Ishikawa (cell line): ENCODE measurements around the gene SLC17A9.

Source experiments
- EGR1 ChIP-seq: IDR thresholded peaks from 2 replicates; pipeline ENCODE4 v1.6.1; 2012
- TF ChIP-seq, protein P1 (sequence below): IDR thresholded peaks from 2 replicates; pipeline ENCODE4 v1.6.1; 2012

DNA sequence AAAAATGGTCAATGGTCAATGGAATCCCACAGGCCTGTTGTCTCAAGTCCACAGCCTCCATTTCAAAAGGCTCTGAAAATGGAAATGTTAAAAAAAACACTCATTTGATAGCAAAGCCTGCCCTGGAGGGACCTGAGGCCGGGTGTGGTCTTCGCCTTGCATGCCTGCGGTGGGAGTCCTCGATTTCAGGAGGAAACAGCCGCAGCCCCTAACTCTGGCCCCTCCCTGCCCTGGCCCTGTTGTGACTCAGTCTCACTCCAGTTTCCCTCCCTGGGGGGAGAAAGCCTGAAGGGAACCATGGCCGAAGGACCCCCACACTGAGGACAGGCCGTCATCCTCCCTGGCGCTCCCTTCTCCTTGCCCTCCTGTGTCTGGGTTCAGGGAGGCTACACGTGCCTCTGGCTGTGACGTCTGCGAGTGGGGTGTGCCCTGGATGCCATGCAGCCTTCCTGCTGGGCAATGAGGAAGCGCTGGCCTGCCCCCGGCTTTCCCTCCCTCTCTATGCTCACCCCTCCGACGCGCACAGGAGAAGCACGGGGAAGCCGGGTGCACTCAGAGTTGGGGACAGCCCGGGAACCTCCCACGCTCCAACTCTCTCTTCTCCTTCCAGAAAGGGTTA lies 45.0 kb downstream of the SLC17A9 start:
- TF ChIP-seq, protein P1, sequence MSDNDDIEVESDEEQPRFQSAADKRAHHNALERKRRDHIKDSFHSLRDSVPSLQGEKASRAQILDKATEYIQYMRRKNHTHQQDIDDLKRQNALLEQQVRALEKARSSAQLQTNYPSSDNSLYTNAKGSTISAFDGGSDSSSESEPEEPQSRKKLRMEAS: peak; percentile 55; the same call in 1 of the 2 replicates
- TF ChIP-seq EGR1: no peak
